ENCODE data around the gene UBR4.

- TF ChIP-seq TAF1 (IDR thresholded peaks at IDR 0.05; ENCODE audit: low read depth) (no peak), POLR2AphosphoS5 (IDR thresholded peaks at IDR 0.05) (no peak), EZH2 (IDR thresholded peaks at IDR 0.05; ENCODE audit: borderline replicate concordance, insufficient read depth, low read length, poor library complexity, severe bottlenecking) (no peak), CTCF (IDR thresholded peaks at IDR 0.05; ENCODE audit: poor library complexity, severe bottlenecking) (no peak), REST (IDR thresholded peaks at IDR 0.05; ENCODE audit: borderline replicate concordance) (no peak), SMC3 (conservative IDR thresholded peaks at IDR 0.05; ENCODE audit: poor library complexity) (no peak)
Observed at GRCh38 chr1:19258353-19258752, 48.3 kb upstream of the UBR4 start.
